Measurements from ENCODE around the gene MAPK14.

DNA sequence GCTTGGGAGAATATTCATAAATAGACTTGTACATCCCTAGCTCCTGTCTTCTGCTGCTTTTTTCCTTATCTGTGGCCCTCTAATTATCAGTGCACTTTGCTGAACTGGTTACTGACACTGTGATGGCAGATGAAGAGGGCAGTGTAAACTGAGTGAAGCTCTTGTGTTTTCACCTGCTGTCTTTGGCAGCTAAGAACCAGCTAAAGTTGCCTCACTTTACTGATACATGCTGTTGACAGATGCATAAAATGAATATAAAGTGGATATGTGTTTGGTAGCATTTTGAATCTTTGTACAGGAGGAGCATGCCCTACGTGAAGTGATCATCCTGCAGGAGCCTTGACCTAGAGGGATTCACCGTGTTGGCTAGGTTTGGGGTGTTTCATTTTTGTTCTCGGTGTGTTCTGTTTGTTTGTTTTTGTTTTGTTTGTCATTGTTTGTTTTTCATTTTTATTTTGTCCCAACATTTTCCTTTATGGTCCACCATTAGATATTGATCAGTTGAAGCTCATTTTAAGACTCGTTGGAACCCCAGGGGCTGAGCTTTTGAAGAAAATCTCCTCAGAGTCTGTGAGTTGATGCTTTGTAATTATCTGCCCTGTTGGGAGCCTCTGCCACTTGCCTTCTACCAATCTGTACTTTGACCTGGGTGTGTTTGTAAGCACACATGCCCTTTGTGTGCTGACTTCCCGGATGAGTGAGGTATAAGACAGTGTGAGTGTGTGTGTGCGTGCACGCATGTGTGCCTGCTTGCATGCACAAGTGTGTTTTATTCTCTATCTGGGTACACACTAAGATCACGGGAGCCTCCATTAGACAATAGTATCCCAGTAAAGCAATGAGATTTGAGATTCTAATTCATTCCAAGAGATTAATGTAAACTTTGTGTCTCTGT lies 68.1 kb downstream of the MAPK14 start:
- TF ChIP-seq, protein P1, sequence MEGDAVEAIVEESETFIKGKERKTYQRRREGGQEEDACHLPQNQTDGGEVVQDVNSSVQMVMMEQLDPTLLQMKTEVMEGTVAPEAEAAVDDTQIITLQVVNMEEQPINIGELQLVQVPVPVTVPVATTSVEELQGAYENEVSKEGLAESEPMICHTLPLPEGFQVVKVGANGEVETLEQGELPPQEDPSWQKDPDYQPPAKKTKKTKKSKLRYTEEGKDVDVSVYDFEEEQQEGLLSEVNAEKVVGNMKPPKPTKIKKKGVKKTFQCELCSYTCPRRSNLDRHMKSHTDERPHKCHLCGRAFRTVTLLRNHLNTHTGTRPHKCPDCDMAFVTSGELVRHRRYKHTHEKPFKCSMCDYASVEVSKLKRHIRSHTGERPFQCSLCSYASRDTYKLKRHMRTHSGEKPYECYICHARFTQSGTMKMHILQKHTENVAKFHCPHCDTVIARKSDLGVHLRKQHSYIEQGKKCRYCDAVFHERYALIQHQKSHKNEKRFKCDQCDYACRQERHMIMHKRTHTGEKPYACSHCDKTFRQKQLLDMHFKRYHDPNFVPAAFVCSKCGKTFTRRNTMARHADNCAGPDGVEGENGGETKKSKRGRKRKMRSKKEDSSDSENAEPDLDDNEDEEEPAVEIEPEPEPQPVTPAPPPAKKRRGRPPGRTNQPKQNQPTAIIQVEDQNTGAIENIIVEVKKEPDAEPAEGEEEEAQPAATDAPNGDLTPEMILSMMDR (IDR thresholded peaks at IDR 0.05): no peak
- TF ChIP-seq POLR2A (IDR thresholded peaks at IDR 0.05): no peak
